GM23338 (cell line): Measurements from ENCODE around the gene PLCXD3. TPM values are rescaled to one million over a fixed set of nuclear protein-coding genes. Genes with fewer than 3 reads are reported as not detected.

Experiments
- ATAC-seq: fragments of 200-7000 bp; cut with Tn5 transposase; 3 replicates; pipeline ENCODE4 v1.9.1; 2020
- DNase-seq: peaks from one replicate; pipeline ENCODE4 v3.0.0-alpha.2; 2015; ENCODE audit warnings: low spot score
- H2AFZ ChIP-seq: fragments of 200-600 bp; sonication (generic); 2 replicates; pipeline ENCODE4 v1.8.0; 2016; ENCODE audit warnings: antibody characterized with exemption, mild to moderate bottlenecking, moderate library complexity
- H3F3A ChIP-seq: fragments of 200-600 bp; sonication (generic); replicated peaks from 2 replicates; pipeline ENCODE4 v1.8.0; 2017; ENCODE audit warnings: antibody characterized with exemption, mixed run types, low read depth
- H3K27ac ChIP-seq: fragments of 200-600 bp; sonication (generic); 2 replicates; pipeline ENCODE4 v1.6.1; 2016; ENCODE audit warnings: low read depth
- H3K27me3 ChIP-seq: fragments of 200-600 bp; sonication (generic); 2 replicates; pipeline ENCODE4 v1.8.0; 2016; ENCODE audit warnings: mild to moderate bottlenecking, mixed run types, moderate library complexity; ENCODE audit not compliant: insufficient read depth
- H3K36me3 ChIP-seq: fragments of 200-600 bp; sonication (generic); 2 replicates; pipeline ENCODE4 v1.8.0; 2016; ENCODE audit warnings: mild to moderate bottlenecking; ENCODE audit not compliant: insufficient read depth
- H3K4me1 ChIP-seq: fragments of 200-600 bp; sonication (generic); 2 replicates; pipeline ENCODE4 v1.8.0; 2016; ENCODE audit warnings: mild to moderate bottlenecking, moderate library complexity; ENCODE audit not compliant: insufficient read depth
- H3K4me2 ChIP-seq: fragments of 200-600 bp; sonication (generic); 2 replicates; pipeline ENCODE4 v1.7.1; 2017; ENCODE audit warnings: mixed run types
- H3K4me3 ChIP-seq: fragments of 200-600 bp; sonication (generic); 2 replicates; pipeline ENCODE4 v1.6.1; 2016; ENCODE audit warnings: mixed run types
- H3K79me2 ChIP-seq: fragments of 200-600 bp; sonication (generic); replicated peaks from 2 replicates; pipeline ENCODE4 v1.8.0; 2017; ENCODE audit warnings: mild to moderate bottlenecking; ENCODE audit not compliant: insufficient read depth
- H3K9me2 ChIP-seq: fragments of 200-600 bp; sonication (generic); 2 replicates; pipeline ENCODE4 v1.8.0; 2017; ENCODE audit not compliant: insufficient read depth
- H4K20me1 ChIP-seq: fragments of 200-600 bp; sonication (generic); replicated peaks from 2 replicates; pipeline ENCODE4 v1.8.0; 2017; ENCODE audit warnings: mild to moderate bottlenecking; ENCODE audit not compliant: insufficient read depth
- H3K27ac Mint-ChIP-seq: 2 replicates; pipeline ENCODE4 v1.8.0; 2020; ENCODE audit warnings: inconsistent platforms, mild to moderate bottlenecking, moderate library complexity, mixed read lengths
- H3K27me3 Mint-ChIP-seq: 3 replicates; pipeline ENCODE4 v1.8.0; 2022; ENCODE audit warnings: low read depth, mild to moderate bottlenecking, moderate library complexity, mixed read lengths, inconsistent platforms; ENCODE audit not compliant: insufficient read depth, poor library complexity
- H3K36me3 Mint-ChIP-seq: 3 replicates; pipeline ENCODE4 v1.8.0; 2021; ENCODE audit warnings: low read depth, mild to moderate bottlenecking, inconsistent platforms, moderate library complexity, mixed read lengths
- H3K4me1 Mint-ChIP-seq: 3 replicates; pipeline ENCODE4 v1.8.0; 2020; ENCODE audit warnings: mild to moderate bottlenecking, inconsistent platforms, mixed read lengths
- H3K4me3 Mint-ChIP-seq: 3 replicates; pipeline ENCODE4 v1.8.0; 2021; ENCODE audit warnings: moderate library complexity, mild to moderate bottlenecking, inconsistent platforms, mixed read lengths
- H3K9me3 Mint-ChIP-seq: 3 replicates; pipeline ENCODE4 v1.8.0; 2020; ENCODE audit warnings: moderate library complexity, mild to moderate bottlenecking, inconsistent platforms, mixed read lengths
- CREB1 ChIP-seq: fragments of 250-450 bp; sonication (Bioruptor Pico); IDR thresholded peaks from 2 replicates; pipeline ENCODE4 v1.5.0; 2020; ENCODE audit warnings: low read depth, mild to moderate bottlenecking, moderate library complexity
- EZH2 ChIP-seq: fragments of 200-600 bp; sonication (generic); IDR thresholded peaks from one replicate; pipeline ENCODE4 v1.8.0; 2017; ENCODE audit warnings: antibody characterized with exemption, mild to moderate bottlenecking, low read depth; ENCODE audit not compliant: unreplicated experiment
- EZH2phosphoT487 ChIP-seq: fragments of 200-600 bp; sonication (generic); IDR thresholded peaks from one replicate; pipeline ENCODE4 v1.8.1; 2018; ENCODE audit warnings: antibody characterized with exemption; ENCODE audit not compliant: unreplicated experiment
- JUNB ChIP-seq: IDR thresholded peaks from one replicate; pipeline ENCODE4 v1.6.1; 2016; ENCODE audit warnings: antibody characterized with exemption; ENCODE audit not compliant: unreplicated experiment
- NANOG ChIP-seq: IDR thresholded peaks from 2 replicates; pipeline ENCODE4 v1.6.1; 2016; ENCODE audit warnings: antibody characterized with exemption, borderline replicate concordance
- POLR2AphosphoS5 ChIP-seq: IDR thresholded peaks from 2 replicates; pipeline ENCODE4 v1.6.1; 2016; ENCODE audit warnings: antibody characterized with exemption, low read depth
- STAT1 ChIP-seq: IDR thresholded peaks from one replicate; pipeline ENCODE4 v1.6.1; 2016; ENCODE audit warnings: antibody characterized with exemption; ENCODE audit not compliant: unreplicated experiment
- polyA plus RNA-seq: library from polyadenylated mRNA; unstranded; fragments of >200 nt; fragmentation: Nextera tagmentation; extraction: Ambion mirVana; gene quantifications from 2 replicates; pipeline ENCODE4 v1.2.1, GENCODE V29; 2016
- total RNA-seq: library from RNA; depleted of rRNA; stranded (reverse); fragments of >200 nt; shearing (Covaris generic); gene quantifications from 2 replicates; pipeline ENCODE4 v1.2.3, GENCODE V29; 2014
- TF ChIP-seq, protein P1 (sequence below): IDR thresholded peaks from 2 replicates; pipeline ENCODE4 v1.6.1; 2016; ENCODE audit warnings: antibody characterized with exemption
- TF ChIP-seq, protein P2 (sequence below): fragments of 250-450 bp; sonication (Bioruptor Pico); IDR thresholded peaks from 2 replicates; pipeline ENCODE4 v1.5.0; 2020; ENCODE audit warnings: mild to moderate bottlenecking, moderate library complexity
- TF ChIP-seq, protein P3 (sequence below), 2 experiments: fragments of 200-600 bp in 1 of 2; sonication (generic) in 1 of 2; conservative IDR thresholded peaks; 2 replicates each; pipeline versions ENCODE4 v1.5.1 to v1.6.1; 2016 to 2017; ENCODE audit warnings: antibody characterized with exemption in 2 of 2, low read depth in 2 of 2, mild to moderate bottlenecking in 2 of 2, moderate library complexity in 1 of 2

The PLCXD3 gene
- total and polyA plus RNA-seq, 2 experiments from 2014 or later = 0.03 TPM

DNA sequence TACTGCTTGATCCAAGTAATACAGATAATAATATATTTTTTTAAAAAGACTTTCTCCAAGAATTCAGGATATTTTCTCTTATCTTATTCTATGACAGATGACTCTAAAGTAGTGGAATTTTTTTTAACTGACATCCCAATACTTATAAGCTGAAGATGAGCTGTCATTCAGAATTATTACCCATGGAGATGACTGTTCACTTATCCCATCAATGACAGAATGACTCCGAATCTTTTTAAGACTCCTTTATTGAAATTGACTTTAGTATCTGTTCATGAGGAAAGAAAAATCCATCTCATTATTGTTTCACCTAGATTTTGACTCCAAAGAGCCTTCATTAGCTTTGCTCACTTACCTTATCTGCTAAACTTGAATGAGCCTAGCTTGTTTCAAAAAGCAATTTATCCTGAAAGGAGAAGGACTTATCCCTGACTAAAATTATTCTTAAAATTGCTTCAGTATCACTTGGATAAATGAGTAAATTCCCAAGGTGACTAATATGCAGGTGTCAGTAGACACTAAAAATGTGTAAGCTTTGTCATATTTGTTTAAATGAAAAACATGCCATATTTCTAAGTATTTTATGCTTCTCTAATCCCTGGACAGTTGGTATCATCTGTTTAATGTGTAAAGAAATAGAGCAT is 146.9 kb downstream of the PLCXD3 start (continued):
- TF ChIP-seq, protein P1, sequence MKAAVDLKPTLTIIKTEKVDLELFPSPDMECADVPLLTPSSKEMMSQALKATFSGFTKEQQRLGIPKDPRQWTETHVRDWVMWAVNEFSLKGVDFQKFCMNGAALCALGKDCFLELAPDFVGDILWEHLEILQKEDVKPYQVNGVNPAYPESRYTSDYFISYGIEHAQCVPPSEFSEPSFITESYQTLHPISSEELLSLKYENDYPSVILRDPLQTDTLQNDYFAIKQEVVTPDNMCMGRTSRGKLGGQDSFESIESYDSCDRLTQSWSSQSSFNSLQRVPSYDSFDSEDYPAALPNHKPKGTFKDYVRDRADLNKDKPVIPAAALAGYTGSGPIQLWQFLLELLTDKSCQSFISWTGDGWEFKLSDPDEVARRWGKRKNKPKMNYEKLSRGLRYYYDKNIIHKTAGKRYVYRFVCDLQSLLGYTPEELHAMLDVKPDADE = no peak
- no peak for TF ChIP-seq STAT1
- no peak for TF ChIP-seq EZH2phosphoT487

DNA sequence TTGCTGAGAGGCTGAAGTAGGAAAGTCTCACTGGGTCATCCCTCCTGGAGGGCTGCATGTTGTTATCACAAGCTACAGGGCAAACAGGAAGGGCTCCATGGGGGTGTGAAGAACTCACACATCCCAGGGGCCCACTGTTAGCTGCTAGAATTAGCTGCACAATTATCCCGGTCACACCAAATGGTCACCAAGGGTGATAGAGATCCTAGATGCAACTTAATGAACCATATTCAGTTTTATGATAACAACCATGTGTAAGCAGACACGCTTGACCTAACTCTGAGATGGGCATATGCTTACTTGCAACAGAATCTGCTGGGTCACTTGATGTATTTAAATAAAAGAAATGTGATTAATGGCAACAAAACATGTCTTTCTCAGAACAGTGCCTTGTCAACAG is 153.6 kb downstream of the PLCXD3 start:
- no peaks in the 10 kb centered on the region for H3K36me3 ChIP-seq
- H2AFZ ChIP-seq = no peak overlapping the region
- Mint-ChIP-seq H3K4me1 (peaks cover 6% of the 10 kb centered on the region; the same call in 2 of the 3 replicates), H3K36me3 (no peaks in the 10 kb centered on the region), H3K9me3 (peaks cover 5% of the 10 kb centered on the region; the same call in 1 of the 3 replicates), H3K27ac (no peak overlapping the region), H3K4me3 (no peak overlapping the region), H3K27me3 (peaks cover 1% of the 10 kb centered on the region)
- H4K20me1 ChIP-seq = no peaks in the 10 kb centered on the region
- no peak for ATAC-seq
- 0 out of 2 replicates have a peak, but pooled peaks cover 16% of the 10 kb centered on the region for H3K9me2 ChIP-seq
- no peak for TF ChIP-seq NANOG
- TF ChIP-seq POLR2AphosphoS5 = no peak
- TF ChIP-seq EZH2phosphoT487 = no peak
- no peak for TF ChIP-seq CREB1 (CRISPR knock-in tag)
- TF ChIP-seq, protein P2, sequence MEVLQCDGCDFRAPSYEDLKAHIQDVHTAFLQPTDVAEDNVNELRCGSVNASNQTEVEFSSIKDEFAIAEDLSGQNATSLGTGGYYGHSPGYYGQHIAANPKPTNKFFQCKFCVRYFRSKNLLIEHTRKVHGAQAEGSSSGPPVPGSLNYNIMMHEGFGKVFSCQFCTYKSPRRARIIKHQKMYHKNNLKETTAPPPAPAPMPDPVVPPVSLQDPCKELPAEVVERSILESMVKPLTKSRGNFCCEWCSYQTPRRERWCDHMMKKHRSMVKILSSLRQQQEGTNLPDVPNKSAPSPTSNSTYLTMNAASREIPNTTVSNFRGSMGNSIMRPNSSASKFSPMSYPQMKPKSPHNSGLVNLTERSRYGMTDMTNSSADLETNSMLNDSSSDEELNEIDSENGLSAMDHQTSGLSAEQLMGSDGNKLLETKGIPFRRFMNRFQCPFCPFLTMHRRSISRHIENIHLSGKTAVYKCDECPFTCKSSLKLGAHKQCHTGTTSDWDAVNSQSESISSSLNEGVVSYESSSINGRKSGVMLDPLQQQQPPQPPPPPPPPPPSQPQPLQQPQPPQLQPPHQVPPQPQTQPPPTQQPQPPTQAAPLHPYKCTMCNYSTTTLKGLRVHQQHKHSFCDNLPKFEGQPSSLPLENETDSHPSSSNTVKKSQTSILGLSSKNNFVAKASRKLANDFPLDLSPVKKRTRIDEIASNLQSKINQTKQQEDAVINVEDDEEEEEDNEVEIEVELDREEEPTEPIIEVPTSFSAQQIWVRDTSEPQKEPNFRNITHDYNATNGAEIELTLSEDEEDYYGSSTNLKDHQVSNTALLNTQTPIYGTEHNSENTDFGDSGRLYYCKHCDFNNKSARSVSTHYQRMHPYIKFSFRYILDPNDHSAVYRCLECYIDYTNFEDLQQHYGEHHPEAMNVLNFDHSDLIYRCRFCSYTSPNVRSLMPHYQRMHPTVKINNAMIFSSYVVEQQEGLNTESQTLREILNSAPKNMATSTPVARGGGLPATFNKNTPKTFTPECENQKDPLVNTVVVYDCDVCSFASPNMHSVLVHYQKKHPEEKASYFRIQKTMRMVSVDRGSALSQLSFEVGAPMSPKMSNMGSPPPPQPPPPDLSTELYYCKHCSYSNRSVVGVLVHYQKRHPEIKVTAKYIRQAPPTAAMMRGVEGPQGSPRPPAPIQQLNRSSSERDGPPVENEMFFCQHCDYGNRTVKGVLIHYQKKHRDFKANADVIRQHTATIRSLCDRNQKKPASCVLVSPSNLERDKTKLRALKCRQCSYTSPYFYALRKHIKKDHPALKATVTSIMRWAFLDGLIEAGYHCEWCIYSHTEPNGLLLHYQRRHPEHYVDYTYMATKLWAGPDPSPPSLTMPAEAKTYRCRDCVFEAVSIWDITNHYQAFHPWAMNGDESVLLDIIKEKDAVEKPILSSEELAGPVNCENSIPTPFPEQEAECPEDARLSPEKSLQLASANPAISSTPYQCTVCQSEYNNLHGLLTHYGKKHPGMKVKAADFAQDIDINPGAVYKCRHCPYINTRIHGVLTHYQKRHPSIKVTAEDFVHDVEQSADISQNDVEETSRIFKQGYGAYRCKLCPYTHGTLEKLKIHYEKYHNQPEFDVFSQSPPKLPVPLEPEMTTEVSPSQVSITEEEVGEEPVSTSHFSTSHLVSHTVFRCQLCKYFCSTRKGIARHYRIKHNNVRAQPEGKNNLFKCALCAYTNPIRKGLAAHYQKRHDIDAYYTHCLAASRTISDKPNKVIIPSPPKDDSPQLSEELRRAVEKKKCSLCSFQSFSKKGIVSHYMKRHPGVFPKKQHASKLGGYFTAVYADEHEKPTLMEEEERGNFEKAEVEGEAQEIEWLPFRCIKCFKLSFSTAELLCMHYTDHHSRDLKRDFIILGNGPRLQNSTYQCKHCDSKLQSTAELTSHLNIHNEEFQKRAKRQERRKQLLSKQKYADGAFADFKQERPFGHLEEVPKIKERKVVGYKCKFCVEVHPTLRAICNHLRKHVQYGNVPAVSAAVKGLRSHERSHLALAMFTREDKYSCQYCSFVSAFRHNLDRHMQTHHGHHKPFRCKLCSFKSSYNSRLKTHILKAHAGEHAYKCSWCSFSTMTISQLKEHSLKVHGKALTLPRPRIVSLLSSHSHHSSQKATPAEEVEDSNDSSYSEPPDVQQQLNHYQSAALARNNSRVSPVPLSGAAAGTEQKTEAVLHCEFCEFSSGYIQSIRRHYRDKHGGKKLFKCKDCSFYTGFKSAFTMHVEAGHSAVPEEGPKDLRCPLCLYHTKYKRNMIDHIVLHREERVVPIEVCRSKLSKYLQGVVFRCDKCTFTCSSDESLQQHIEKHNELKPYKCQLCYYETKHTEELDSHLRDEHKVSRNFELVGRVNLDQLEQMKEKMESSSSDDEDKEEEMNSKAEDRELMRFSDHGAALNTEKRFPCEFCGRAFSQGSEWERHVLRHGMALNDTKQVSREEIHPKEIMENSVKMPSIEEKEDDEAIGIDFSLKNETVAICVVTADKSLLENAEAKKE (CRISPR knock-in tag) = no peak
- no peak for TF ChIP-seq JUNB
- TF ChIP-seq, protein P3, sequence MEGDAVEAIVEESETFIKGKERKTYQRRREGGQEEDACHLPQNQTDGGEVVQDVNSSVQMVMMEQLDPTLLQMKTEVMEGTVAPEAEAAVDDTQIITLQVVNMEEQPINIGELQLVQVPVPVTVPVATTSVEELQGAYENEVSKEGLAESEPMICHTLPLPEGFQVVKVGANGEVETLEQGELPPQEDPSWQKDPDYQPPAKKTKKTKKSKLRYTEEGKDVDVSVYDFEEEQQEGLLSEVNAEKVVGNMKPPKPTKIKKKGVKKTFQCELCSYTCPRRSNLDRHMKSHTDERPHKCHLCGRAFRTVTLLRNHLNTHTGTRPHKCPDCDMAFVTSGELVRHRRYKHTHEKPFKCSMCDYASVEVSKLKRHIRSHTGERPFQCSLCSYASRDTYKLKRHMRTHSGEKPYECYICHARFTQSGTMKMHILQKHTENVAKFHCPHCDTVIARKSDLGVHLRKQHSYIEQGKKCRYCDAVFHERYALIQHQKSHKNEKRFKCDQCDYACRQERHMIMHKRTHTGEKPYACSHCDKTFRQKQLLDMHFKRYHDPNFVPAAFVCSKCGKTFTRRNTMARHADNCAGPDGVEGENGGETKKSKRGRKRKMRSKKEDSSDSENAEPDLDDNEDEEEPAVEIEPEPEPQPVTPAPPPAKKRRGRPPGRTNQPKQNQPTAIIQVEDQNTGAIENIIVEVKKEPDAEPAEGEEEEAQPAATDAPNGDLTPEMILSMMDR (conservative IDR thresholded peaks at IDR 0.05; ENCODE audit: low read depth in 2 of 2) = no peak
- TF ChIP-seq EZH2 = no peak
- no peak overlapping the region for H3K27ac ChIP-seq
- H3K4me2 ChIP-seq = no peak overlapping the region
- no peaks in the 10 kb centered on the region for H3K27me3 ChIP-seq
- H3K4me1 ChIP-seq = no peaks in the 10 kb centered on the region
- no peak for DNase-seq
- no peaks in the 10 kb centered on the region for H3K79me2 ChIP-seq
- no peaks in the 10 kb centered on the region for H3F3A ChIP-seq
- H3K4me3 ChIP-seq = no peak overlapping the region
